ENCODE results near the gene RIMBP3C. TPM values are rescaled to one million over a fixed set of nuclear protein-coding genes. Genes with fewer than 3 reads are reported as not detected.
"Not testable (repeated sequence)": the region's sequence is repeated elsewhere in the genome, so short reads cannot be mapped to it uniquely, and the experiment has no call there.

Gene RIMBP3C
- total and polyA plus RNA-seq, 12 donors: 0.05 to 0.32 (median 0.14) TPM; not detected in 6

GRCh38 chr22:21589396-21589795 lies 38.1 kb upstream of the RIMBP3C start:
- Histone ChIP-seq H3K9me3 (no peaks in the 10 kb centered on the region), H3K36me3 (peaks cover 0 to 40% (median 17%) of the 10 kb centered on the region in 9 donors), H3K4me3 (no peak overlapping the region), H3K4me1 (peaks cover 13 to 82% (median 63%) of the 10 kb centered on the region in 9 donors), H3K27ac (no peak overlapping the region), H3K27me3 (no peaks in the 10 kb centered on the region)
- ATAC-seq (no peak), DNase-seq (no peak)
- TF ChIP-seq CTCF (IDR thresholded peaks at IDR 0.05): no peak
- intact Hi-C loops (cut with DNase I): loop anchor here in 1 of 10 donors (5.0 kb wide), 1 partner anchor 38 kb away; no protein-coding TSS in a partner anchor
- WGBS, 2 donors: 88 to 90% methylated on average over 8 of the region's 8 CpGs

GRCh38 chr22:21587803-21588611 lies 36.7 kb upstream of the RIMBP3C start:
- H3K9me3 ChIP-seq: no peaks in the 10 kb centered on the region
- no peak overlapping the region for H3K4me3 ChIP-seq
- peaks cover 10 to 71% (median 53%) of the 10 kb centered on the region in 9 donors for H3K4me1 ChIP-seq
- peaks cover 0 to 30% (median 3%) of the 10 kb centered on the region in 9 donors for H3K36me3 ChIP-seq
- H3K27ac ChIP-seq: peak overlapping the region in 1 of 10 donors; percentile 21
- WGBS, 2 donors: 74 to 79% methylated on average over 4 of the region's 4 CpGs
- intact Hi-C loops (cut with DNase I): loop anchor here in 1 of 10 donors (5.0 kb wide), 1 partner anchor 39 kb away; no protein-coding TSS in a partner anchor
- ATAC-seq: no peak
- H3K27me3 ChIP-seq: no peaks in the 10 kb centered on the region
- no peak for TF ChIP-seq CTCF (IDR thresholded peaks at IDR 0.05)
- DNase-seq: no peak

DNA sequence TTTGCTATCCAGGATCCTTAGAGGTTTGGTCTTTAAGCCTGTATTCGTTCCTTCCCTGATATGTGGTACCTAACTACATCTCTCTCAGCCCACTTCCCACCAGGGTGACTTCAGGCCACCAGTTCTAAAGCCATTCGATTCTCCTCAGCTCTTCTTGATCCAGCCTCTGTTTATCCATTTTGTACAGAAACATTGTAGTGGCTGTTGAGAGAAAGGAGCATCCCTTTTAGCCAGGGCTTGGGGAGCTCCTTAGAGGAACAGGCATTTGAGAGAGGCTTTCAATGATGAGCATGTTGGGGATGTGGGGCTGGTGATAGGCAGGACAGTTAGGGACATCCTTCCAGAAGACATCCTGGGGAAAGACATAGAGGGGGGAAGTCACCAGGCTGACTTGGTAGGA lies 34.1 kb upstream of the RIMBP3C start:
- intact Hi-C loops (cut with DNase I): loop anchor here in 1 of 10 donors (5.0 kb wide), 1 partner anchor 42 kb away; no protein-coding TSS in a partner anchor
- ATAC-seq (no peak), DNase-seq (no peak)
- H3K4me3 ChIP-seq: no peak overlapping the region
- peaks cover 0 to 62% (median 42%) of the 10 kb centered on the region in 9 donors for H3K4me1 ChIP-seq
- H3K27ac ChIP-seq: no peak overlapping the region
- H3K27me3 ChIP-seq: no peaks in the 10 kb centered on the region
- WGBS, 2 donors: 89 to 90% methylated on average over 2 of the region's 2 CpGs
- no peaks in the 10 kb centered on the region for H3K9me3 ChIP-seq
- peaks cover 0 to 15% (median 0%) of the 10 kb centered on the region in 9 donors for H3K36me3 ChIP-seq
- TF ChIP-seq CTCF (IDR thresholded peaks at IDR 0.05): no peak

- 64 to 72% methylated on average over 10 of the region's 10 CpGs for WGBS, 2 donors
- Histone ChIP-seq H3K27ac (no peak overlapping the region), H3K9me3 (no peaks in the 10 kb centered on the region), H3K27me3 (no peaks in the 10 kb centered on the region), H3K4me1 (peaks cover 2 to 60% (median 48%) of the 10 kb centered on the region in 9 donors), H3K36me3 (peaks cover 0 to 15% (median 0%) of the 10 kb centered on the region in 9 donors), H3K4me3 (no peak overlapping the region)
- no peak for DNase-seq
- no peak for TF ChIP-seq CTCF (IDR thresholded peaks at IDR 0.05)
- intact Hi-C loops (cut with DNase I): loop anchor here in 1 of 10 donors (5.0 kb wide), 1 partner anchor 44 kb away; no protein-coding TSS in a partner anchor
- peak in 1 of 8 donors; percentile 30 for ATAC-seq
Measured at GRCh38 chr22:21582801-21583740, 31.8 kb upstream of the RIMBP3C start.

DNA sequence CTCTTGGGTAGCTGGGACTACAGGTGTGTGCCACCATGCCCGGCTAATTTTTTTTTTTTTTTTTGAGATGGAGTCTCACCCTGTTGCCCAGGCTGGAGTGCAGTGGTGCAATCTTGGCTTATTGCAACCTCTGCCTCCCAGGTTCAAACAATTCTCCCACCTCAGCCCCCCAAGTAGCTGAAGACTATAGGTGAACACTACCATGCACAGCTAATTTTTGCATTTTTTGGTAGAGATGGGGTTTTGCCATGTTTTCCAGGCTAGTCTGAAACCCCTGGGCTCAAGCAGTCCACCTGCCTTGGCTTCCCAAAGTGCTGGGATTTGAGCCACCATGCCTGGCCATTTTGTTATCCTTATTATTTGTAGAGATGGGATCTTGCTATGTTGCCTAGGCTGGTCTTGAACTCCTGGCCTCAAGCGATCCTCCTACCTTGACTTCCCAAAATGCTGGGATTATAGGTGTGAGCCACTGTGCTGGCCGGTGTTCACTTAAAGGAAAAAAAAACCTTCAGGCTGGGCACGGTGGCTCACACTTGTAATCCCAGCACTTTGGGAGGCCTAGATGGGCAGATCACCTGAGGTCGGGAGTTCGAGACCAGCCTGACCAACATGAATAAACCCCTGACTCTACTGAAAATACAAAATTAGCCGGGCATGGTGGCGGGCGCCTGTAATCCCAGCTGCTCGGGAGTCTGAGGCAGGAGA lies 29.9 kb upstream of the RIMBP3C start:
- H3K4me1 ChIP-seq: peaks cover 2 to 55% (median 35%) of the 10 kb centered on the region in 9 donors
- not testable (repeated sequence) for H3K27ac ChIP-seq, H3K27me3 ChIP-seq, ATAC-seq, DNase-seq, H3K4me3 ChIP-seq, H3K9me3 ChIP-seq
- 93% methylated on average over 10 of the region's 10 CpGs for WGBS, 2 donors
- peaks cover 0 to 14% (median 0%) of the 10 kb centered on the region in 9 donors for H3K36me3 ChIP-seq
- intact Hi-C loops (cut with DNase I): loop anchor here in 1 of 10 donors (5.0 kb wide), 1 partner anchor 46 kb away; no protein-coding TSS in a partner anchor

- not testable (repeated sequence) for DNase-seq, ATAC-seq, H3K9me3 ChIP-seq, H3K27ac ChIP-seq, H3K27me3 ChIP-seq, H3K36me3 ChIP-seq, H3K4me3 ChIP-seq
- H3K4me1 ChIP-seq: peaks cover 2 to 55% (median 33%) of the 10 kb centered on the region in 9 donors
- 93 to 94% methylated on average over 9 of the region's 9 CpGs for WGBS, 2 donors
- intact Hi-C loops (cut with DNase I): loop anchor here in 1 of 10 donors (5.0 kb wide), 1 partner anchor 47 kb away; no protein-coding TSS in a partner anchor
Measured at GRCh38 chr22:21580623-21581007, 29.4 kb upstream of the RIMBP3C start.
